RKO (cell line): Measurements from ENCODE around the gene TADA1.
"Not testable (repeated sequence)": the region's sequence is repeated elsewhere in the genome, so short reads cannot be mapped to it uniquely, and the experiment has no call there.

Experiments
- DNase-seq: peaks from one replicate; pipeline ENCODE4 v3.0.0-alpha.2; 2016; ENCODE audit warnings: low spot score

TADA1 gene

GRCh38 chr1:166889776-166890175 lies 13.7 kb upstream of the TADA1 start:
- no peak for DNase-seq

DNA sequence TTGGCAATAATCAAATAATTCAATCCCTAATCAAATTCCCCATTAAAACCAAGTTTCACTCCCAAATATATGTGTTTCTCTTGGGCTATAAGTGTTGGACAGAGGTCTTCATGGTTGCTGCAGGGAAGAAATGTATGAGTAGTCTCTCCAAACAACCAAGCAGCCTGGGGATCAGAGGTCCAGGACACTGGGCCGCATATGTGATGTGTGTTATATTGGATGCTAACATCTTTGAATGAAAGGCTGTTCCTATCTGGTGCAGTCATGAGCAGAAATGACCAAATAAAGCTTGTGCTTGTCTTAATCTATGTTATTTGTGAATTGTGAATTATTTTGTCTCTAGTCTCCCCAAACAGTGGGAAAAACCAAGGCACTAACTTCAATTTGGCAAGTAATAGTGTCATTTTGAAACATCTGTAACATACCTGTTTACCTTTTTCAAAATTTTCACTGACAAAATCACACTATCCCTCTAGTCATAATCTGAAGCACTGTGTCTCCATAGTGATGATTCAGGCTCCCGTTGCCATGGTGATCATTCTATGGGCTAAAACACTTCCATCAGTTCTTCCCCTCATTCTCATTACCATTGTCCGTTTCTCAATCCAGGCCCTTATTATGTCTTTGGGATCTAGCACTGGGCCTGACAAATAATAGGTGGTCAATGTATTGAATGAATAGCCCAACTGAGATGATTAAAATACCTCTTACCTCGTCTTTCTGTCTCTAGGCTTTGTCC lies 12.5 kb upstream of the TADA1 start:
- no peak for DNase-seq

DNA sequence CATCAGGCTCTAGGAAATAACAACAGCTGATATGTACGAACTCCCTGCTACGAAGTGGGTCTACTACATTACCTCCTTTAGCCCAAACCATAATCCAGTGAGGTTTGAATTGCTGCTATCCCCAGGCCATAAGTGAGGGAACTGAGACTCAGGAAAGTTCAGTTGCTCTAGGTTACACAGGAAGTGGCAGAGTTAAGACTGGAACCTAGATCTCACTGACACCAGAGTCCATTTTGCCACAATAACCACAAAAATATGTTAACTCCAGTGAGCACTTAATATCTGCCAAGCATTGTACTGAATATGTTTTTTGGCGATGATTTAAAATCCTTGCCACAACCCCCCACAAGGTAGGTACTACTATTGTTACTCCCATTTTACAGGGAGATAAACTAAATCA lies 8.9 kb upstream of the TADA1 start:
- no peak for DNase-seq

DNA sequence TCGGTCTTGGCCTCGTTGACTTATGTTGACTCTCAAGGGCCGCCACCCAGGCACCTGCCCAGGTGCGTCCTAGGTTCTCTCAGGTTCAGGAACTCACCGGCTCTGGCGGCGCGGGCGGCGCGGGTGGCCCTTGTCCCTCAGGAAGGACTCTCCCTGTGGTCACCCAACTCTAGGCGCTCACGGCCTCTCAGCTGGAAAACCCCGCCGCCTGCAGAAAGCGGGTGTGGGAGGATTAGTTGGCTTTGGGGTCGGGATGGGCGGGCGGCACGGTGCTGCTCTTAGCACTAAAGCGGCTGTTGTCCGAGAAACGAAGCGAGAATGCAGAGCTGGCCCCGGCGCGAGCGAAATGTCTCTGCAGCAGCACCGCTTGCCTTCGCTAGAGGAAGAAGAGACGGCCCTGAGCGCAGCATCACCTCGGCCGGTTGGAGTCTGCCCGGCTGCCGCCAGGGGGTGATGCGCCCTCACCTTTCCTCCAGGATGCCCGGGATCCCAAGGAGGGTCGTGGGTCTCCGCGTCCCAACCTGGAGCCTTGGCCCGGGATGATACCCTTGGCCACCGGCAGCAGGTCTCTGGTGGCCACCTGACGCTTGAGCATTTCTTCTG lies 8.1 kb upstream of the TADA1 start:
- DNase-seq, result no peak

DNA sequence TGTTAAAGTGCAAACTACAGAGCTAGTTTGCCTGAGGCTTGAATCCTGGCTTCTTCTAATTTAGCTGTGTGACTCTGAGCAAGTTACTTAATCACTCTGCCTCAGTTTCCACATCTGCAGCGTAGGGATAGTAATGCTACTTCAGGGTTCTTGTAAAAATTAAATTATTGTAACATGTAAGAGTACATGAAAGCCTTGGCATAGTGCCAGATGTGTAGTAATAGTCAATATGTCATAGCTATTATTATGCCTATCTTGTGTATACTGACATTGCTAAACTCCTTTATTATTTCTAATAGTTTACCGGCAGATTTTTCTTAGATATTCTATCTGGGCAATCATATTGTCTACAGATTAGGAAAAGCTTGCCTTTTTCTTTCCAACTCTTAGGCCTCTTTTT lies 6.8 kb upstream of the TADA1 start:
- DNase-seq, result no peak

DNA sequence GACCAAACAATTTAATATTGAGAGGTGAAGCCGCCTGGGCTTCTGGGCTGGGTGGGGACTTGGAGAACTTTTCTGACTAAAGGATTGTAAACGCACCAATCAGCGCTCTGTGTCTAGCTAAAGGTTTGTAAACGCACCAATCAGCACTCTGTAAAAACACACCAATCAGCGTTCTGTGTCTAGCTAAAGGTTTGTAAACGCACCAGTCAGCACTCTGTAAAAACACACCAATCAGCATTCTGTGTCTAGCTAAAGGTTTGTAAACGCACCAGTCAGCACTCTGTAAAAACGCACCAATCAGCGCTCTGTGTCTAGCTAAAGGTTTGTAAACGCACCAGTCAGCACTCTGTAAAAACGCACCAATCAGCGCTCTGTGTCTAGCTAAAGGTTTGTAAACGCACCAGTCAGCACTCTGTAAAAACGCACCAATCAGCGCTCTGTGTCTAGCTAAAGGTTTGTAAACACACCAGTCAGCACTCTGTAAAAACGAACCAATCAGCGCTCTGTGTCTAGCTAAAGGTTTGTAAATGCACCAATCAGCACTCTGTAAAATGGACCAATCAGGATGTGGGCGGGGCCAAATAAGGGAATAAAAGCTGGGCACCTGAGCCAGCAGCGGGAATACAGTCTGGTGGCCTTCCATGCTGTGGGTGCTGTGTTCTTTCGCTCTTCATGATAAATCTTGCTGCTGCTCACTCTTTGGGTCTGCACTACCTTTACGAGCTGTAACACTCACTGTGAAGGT lies 2.3 kb upstream of the TADA1 start:
- DNase-seq, result not testable (repeated sequence)

- DNase-seq, result no peak
These were observed 425 bp upstream of the TADA1 start for GRCh38 chr1:166876540-166876838.

DNA sequence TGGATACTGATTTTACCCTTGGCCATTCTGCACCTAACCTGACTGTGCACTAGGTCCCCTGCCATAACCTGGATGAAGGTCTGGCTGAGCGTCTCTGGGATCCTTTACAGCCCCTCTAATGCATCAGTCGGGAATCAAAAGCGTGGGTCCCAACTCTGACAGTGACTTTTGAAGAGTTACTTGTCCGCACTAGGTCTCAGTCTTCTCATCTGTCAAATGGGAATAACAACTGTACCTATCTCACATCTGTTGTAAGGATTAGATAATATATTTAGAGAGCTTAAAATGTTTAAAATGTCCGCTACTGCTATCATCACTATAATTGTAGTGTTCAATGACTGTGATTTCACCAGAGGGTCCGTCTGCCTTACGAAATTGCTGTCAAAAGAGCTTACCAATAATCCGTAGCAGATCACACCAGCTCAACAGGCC lies 746 bp downstream of the TADA1 start:
- no peak for DNase-seq

DNA sequence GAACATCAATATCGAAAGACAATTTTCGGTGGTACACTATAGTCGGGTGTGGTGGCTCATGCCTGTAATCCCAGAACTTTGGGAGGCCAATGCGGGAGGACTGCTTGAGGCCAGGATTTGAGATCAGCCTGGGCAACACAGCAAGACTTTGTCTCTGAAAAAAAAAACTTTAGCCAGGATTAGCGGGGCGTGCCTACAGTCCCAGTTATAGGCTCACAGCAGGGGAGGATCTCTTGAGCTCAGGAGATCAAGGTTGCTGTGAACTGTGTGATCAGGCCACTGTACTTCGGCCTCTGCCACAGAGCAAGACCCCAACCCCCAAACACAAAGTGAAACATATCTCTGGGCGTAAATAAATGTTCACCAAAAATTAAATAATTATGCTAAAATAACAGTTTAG lies 1.6 kb downstream of the TADA1 start:
- no peak for DNase-seq

DNA sequence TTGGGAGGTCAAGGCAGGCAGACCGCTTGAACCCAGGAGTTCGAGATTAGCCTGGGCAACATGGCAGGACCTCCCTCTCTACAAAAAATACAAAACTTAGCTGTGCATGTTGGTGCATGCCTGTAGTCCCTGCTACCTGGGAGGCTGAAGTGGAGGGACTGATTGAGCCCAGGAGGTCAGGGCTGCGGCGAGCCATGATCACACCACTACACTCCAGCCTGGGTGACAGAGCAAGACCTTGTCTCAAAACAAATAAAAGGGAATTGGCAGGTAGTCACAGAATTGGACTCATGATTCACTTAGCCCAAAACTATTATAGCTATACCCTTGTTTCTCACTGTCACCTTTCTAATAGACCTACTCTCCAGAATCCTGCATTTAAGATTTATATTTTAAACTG lies 5.5 kb downstream of the TADA1 start:
- DNase-seq, result no peak

GRCh38 chr1:166869318-166870099 lies 6.6 kb downstream of the TADA1 start:
- DNase-seq, result no peak

GRCh38 chr1:166868639-166869038 lies 7.4 kb downstream of the TADA1 start:
- DNase-seq, result no peak

DNA sequence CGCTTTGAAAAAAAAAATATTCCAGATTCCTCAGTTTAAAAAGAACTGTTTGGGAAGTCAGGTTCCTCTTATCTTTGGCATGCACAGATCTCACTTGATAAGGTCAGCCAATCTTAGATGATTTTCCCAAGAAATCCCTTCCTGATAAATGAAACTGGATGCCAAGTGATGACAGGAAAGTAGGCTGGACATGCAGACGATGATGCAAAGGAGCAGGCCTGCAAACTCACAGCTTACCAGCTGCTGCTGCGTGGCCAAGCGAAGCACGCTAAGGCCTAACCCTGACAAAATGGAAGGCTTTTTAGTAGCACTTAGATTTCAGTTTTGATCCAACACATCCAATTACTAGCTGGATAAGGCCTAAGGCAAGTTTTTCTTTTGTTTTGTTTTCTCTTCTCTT lies 10.1 kb downstream of the TADA1 start:
- no peak for DNase-seq

DNA sequence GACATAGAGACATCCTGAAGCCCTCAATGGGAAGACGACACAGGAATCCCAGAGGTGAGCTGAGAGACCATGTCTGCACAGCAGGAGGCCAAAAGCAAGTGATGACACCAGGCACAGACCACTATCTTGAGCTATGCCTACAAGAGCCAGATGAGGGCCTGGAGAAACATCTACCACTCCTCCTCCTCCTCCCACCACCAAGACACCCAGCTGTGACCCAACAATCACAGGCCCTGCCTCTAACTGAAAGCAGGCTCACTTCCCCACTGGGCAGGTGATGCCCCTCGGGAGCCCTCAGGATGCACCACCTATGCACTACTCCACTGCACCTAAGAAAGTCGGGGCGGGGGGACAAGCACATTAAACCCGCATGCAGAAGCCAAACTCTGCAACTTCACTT lies 16.5 kb downstream of the TADA1 start:
- DNase-seq, result no peak

DNA sequence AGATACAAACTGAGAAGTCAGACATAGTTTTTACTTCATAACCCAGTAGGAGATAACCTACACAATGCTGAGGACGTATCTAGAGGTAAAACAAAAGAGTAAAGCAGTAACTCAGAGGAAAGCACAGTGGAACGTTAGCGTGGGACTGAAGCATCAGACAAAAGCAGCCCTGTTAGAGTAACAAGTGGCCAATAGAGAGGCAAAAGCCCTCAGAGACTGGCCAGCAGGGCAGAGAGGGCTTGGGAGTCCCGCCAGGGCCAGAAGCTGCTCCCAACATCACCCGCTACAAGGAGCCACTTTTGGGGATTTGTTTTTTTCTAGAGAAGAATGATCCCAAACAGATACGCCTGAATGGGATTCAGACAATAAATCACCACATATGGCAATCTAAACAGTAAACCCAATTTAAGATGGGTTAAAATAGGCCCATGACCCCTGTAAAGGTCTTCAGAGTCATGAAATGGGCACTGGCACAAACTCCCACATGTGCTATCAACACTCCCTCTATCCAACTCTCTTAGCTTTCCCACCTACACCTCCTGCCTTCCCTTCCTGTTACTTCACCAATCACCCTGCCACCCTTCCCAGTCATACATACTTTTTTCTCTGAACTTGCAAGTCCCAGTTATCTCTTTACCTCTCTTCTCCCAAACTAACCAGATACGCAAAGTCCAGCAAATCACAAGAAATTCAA lies 17.2 kb downstream of the TADA1 start:
- DNase-seq, result no peak

DNA sequence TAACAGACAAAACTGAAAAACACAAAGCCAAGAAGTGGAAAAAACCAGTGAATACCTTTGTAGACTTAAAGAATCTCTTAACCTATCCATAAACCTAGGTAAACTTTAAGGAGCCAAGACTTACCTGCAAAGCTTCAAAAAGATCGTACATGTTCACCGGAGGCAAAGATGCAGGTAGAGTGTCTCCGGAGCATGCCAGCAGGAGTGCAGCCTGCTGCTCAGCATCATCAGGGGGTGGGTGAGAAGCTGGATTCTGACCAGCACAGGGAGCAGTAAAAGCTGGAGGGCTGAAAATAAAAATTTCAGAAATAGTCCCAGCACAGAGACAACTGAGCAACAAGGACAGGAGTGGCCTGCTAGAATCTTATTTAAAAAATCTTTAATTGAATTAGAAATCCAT lies 18.1 kb downstream of the TADA1 start:
- DNase-seq, result no peak

- DNase-seq, result no peak
These were observed 20.5 kb downstream of the TADA1 start for GRCh38 chr1:166855558-166855957.

GRCh38 chr1:166852918-166853317 lies 23.1 kb downstream of the TADA1 start:
- DNase-seq, result no peak

DNA sequence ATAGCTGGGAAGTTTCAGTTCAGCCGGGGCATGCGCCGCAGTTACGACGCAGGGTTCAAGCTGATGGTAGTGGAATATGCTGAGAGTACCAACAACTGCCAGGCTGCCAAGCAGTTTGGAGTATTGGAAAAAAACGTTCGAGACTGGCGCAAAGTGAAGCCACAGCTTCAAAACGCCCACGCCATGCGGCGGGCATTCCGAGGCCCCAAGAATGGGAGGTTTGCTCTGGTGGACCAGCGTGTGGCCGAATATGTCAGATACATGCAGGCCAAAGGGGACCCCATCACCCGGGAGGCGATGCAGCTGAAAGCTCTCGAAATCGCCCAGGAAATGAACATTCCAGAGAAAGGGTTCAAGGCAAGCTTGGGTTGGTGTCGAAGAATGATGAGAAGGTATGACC lies 26.9 kb downstream of the TADA1 start:
- DNase-seq, result no peak

- no peak for DNase-seq
These were observed 27.9 kb downstream of the TADA1 start for GRCh38 chr1:166848193-166848592.

- no peak for DNase-seq
These were observed 31.3 kb downstream of the TADA1 start for GRCh38 chr1:166844791-166845190.
